ENCODE results near the gene EFTUD2. TPM values are rescaled to one million over a fixed set of nuclear protein-coding genes. Genes with fewer than 3 reads are reported as not detected.

EFTUD2 gene
- total and polyA plus RNA-seq, 2 of the 4 experiments (the other 2 are of a cell fraction) = 72.5 to 126 TPM

GRCh38 chr17:44940317-44940716 lies 41.1 kb upstream of the EFTUD2 start:
- ChIA-PET POLR2A (ENCODE audit: unreplicated experiment) (interaction anchor here (0.6 kb wide), 1 partner anchor 17 kb away, joined by 3 read pairs; no protein-coding TSS in a partner anchor), CTCF (interaction anchor here (0.5 to 0.8 kb wide), 2 partner anchors 10 to 28 kb away, joined by 3 read pairs; partner anchors contain the start of gene C1QL1)
- Histone ChIP-seq H3K9me1 (ENCODE audit: insufficient read depth, low read length) (peaks cover 10% of the 10 kb centered on the region), H2BK20ac (ENCODE audit: low read depth, low read length) (0 out of 2 replicates have a peak overlapping the region, but pooled peaks have one; percentile 16), H3K56ac (ENCODE audit: extremely low read depth, insufficient read depth, low read length) (no peak overlapping the region), H2BK15ac (ENCODE audit: low read depth, low read length) (no peak overlapping the region), H2AK5ac (ENCODE audit: low read depth, low read length) (no peak overlapping the region), H3K4ac (ENCODE audit: low read depth, low read length) (no peak overlapping the region), H3K23ac (ENCODE audit: low read depth, low read length) (no peak overlapping the region), H3K14ac (replicated peaks; ENCODE audit: low read depth, low read length) (no peak overlapping the region), H2BK120ac (ENCODE audit: low read depth, low read length) (no peak overlapping the region), H3K18ac (ENCODE audit: low read depth, low read length) (no peak overlapping the region), H3K9me3 (ENCODE audit: control insufficient read depth, insufficient read depth, low read length) (no peaks in the 10 kb centered on the region), H3K4me1 (ENCODE audit: control insufficient read depth, insufficient read depth, low read length) (peaks cover 12% of the 10 kb centered on the region), H3K27ac (ENCODE audit: insufficient read depth, low read length) (no peak overlapping the region), H3K4me2 (ENCODE audit: low read depth, low read length) (peak overlapping the region; percentile 26), H4K8ac (ENCODE audit: low read depth in 2 of 2, low read length in 2 of 2) (no peak overlapping the region), H2AK9ac (replicated peaks; ENCODE audit: low read depth, low read length, poor library complexity) (no peak overlapping the region), H3K36me3 (ENCODE audit: control insufficient read depth, insufficient read depth, low read length) (no peaks in the 10 kb centered on the region), H2AFZ (replicated peaks; ENCODE audit: low read length, poor library complexity) (no peak overlapping the region), H4K91ac (ENCODE audit: insufficient read depth, low read depth, low read length) (no peak overlapping the region), H3K27me3 (ENCODE audit: control insufficient read depth, insufficient read depth, low read length) (no peaks in the 10 kb centered on the region), H3K9ac (ENCODE audit: low read depth, low read length) (no peak overlapping the region), H4K20me1 (ENCODE audit: insufficient read depth, low read length) (peaks cover 7% of the 10 kb centered on the region), H3K4me3 (ENCODE audit: insufficient read depth, low read depth, low read length) (no peak overlapping the region), H4K5ac (ENCODE audit: low read depth, low read length) (no peak overlapping the region), H3K79me1 (ENCODE audit: low read depth in 1 of 2, low read length in 2 of 2) (peaks cover 24 to 45% of the 10 kb centered on the region in 2 experiments), H2BK5ac (ENCODE audit: low read depth, low read length, poor library complexity, severe bottlenecking) (no peak overlapping the region)
- WGBS, 2 experiments (ENCODE audit: extremely low coverage in 2 of 2, insufficient read length in 1 of 2) = 80% methylated on average over 2 of the region's 4 CpGs; no CpG with 5 or more reads in 1 of the 2 experiments
- intact Hi-C loops (cut with micrococcal nuclease) = no loop called here
- BruUV-seq (replicated peaks) = no TSS peak
- dilution Hi-C loops (cut with HindIII; ENCODE audit: low sequenced_read_pairs, unreplicated experiment) = no loop called here
- ATAC-seq (ENCODE audit: low read depth) (peak; percentile 61; the same call in 1 of the 2 replicates), DNase-seq (no peak)
- TF ChIP-seq NFE2L2 (IDR thresholded peaks at IDR 0.05; ENCODE audit: low read depth, low read length) = peak; percentile 48
- TF ChIP-seq MXI1 (IDR thresholded peaks at IDR 0.05; ENCODE audit: borderline replicate concordance, low read depth, low read length) = no peak
- in situ Hi-C loops (cut with MboI; ENCODE audit: low sequenced_read_pairs) = no loop called here

Measured in IMR-90 (cell line).